Measurements from ENCODE around the gene HELZ. TPM values are rescaled to one million over a fixed set of nuclear protein-coding genes. Genes with fewer than 3 reads are reported as not detected.
"Not testable (repeated sequence)": the region's sequence is repeated elsewhere in the genome, so short reads cannot be mapped to it uniquely, and the experiment has no call there.

HELZ gene
- polyA plus RNA-seq, 1 experiment = 8.4 TPM

- H3K4me3 ChIP-seq (ENCODE audit: low read depth, low read length) = no peak overlapping the region
- H3K27me3 ChIP-seq (ENCODE audit: control insufficient read depth, insufficient read depth, low read length) = no peaks in the 10 kb centered on the region; the same call in 1 of the 2 replicates
- CTCF ChIA-PET = interaction anchor here (0.6 to 1.4 kb wide), 3 partner anchors 15 to 128 kb away, joined by 3 to 4 read pairs (median 3); no protein-coding TSS in a partner anchor
- H3K36me3 ChIP-seq (ENCODE audit: control insufficient read depth, insufficient read depth, low read length) = no peaks in the 10 kb centered on the region
- no peak for DNase-seq (ENCODE audit: low read depth)
- POLR2A ChIA-PET = no interaction called here
- TF ChIP-seq, protein P1, sequence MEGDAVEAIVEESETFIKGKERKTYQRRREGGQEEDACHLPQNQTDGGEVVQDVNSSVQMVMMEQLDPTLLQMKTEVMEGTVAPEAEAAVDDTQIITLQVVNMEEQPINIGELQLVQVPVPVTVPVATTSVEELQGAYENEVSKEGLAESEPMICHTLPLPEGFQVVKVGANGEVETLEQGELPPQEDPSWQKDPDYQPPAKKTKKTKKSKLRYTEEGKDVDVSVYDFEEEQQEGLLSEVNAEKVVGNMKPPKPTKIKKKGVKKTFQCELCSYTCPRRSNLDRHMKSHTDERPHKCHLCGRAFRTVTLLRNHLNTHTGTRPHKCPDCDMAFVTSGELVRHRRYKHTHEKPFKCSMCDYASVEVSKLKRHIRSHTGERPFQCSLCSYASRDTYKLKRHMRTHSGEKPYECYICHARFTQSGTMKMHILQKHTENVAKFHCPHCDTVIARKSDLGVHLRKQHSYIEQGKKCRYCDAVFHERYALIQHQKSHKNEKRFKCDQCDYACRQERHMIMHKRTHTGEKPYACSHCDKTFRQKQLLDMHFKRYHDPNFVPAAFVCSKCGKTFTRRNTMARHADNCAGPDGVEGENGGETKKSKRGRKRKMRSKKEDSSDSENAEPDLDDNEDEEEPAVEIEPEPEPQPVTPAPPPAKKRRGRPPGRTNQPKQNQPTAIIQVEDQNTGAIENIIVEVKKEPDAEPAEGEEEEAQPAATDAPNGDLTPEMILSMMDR (IDR thresholded peaks at IDR 0.05; ENCODE audit: insufficient read depth, low read depth, low read length) = no peak
Measured at GRCh38 chr17:67289181-67289876, 44.3 kb upstream of the HELZ start.

GRCh38 chr17:67286826-67287225, 41.8 kb upstream of the HELZ start:
- CTCF ChIA-PET; POLR2A ChIA-PET; H3K27me3 ChIP-seq (ENCODE audit: control insufficient read depth, insufficient read depth, low read length); DNase-seq (ENCODE audit: low read depth); H3K36me3 ChIP-seq (ENCODE audit: control insufficient read depth, insufficient read depth, low read length); H3K4me3 ChIP-seq (ENCODE audit: low read depth, low read length): not testable (repeated sequence)

GRCh38 chr17:67285360-67285759, 40.4 kb upstream of the HELZ start:
- TF ChIP-seq, protein P1 (IDR thresholded peaks at IDR 0.05; ENCODE audit: insufficient read depth, low read depth, low read length) = no peak
- Histone ChIP-seq H3K4me3 (ENCODE audit: low read depth, low read length) (no peak overlapping the region), H3K36me3 (ENCODE audit: control insufficient read depth, insufficient read depth, low read length) (no peaks in the 10 kb centered on the region), H3K27me3 (ENCODE audit: control insufficient read depth, insufficient read depth, low read length) (no peaks in the 10 kb centered on the region; the same call in none of the 2 replicates)
- DNase-seq (ENCODE audit: low read depth) = no peak
- POLR2A ChIA-PET = no interaction called here
- CTCF ChIA-PET = interaction anchor here (1.2 kb wide), 1 partner anchor 12 kb away, joined by 6 read pairs; no protein-coding TSS in a partner anchor

DNA sequence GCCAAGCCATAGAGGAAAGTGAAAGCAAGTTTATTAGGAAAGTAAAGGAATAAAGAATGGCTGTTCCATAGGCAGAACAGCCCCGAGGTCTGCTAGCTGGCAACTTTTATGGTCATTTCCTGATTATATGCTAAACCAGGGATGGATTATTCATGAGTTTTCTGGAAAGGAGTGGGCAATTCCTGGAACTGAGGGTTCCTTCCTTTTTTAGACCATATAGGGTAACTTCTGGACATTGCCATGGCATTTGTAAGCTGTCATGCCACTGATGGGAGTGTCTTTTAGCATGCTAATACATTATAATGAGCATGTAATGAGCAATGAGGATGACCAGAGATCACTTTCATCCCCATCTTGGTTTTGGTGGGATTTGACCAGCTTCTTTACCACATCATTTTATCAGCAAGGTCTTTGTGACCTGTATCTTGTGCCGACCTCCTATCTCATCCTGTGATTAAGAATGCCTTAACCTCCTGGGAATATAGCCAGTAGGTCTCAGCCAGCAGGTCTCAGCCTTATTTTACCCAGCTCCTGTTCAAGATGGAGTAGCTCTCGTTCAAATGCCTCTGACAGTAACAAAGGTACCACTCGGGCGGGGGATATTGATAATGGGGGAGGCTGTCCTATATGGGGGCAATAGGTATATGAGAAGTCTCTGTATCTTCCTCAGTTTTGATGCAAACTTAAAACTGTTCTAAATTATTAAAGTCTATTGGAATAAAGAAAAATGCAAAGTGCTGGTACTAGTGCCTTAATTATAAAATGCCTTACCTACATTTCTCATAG, 38.9 kb upstream of the HELZ start:
- H3K36me3 ChIP-seq (ENCODE audit: control insufficient read depth, insufficient read depth, low read length) = no peaks in the 10 kb centered on the region
- no peak for DNase-seq (ENCODE audit: low read depth)
- H3K27me3 ChIP-seq (ENCODE audit: control insufficient read depth, insufficient read depth, low read length) = no peaks in the 10 kb centered on the region; the same call in none of the 2 replicates
- TF ChIP-seq, protein P1 (IDR thresholded peaks at IDR 0.05; ENCODE audit: insufficient read depth, low read depth, low read length) = no peak
- POLR2A ChIA-PET = no interaction called here
- no peak overlapping the region for H3K4me3 ChIP-seq (ENCODE audit: low read depth, low read length)
- CTCF ChIA-PET = interaction anchor here (0.6 to 1.6 kb wide), 2 partner anchors 10 to 63 kb away, joined by 3 to 5 read pairs; no protein-coding TSS in a partner anchor

DNA sequence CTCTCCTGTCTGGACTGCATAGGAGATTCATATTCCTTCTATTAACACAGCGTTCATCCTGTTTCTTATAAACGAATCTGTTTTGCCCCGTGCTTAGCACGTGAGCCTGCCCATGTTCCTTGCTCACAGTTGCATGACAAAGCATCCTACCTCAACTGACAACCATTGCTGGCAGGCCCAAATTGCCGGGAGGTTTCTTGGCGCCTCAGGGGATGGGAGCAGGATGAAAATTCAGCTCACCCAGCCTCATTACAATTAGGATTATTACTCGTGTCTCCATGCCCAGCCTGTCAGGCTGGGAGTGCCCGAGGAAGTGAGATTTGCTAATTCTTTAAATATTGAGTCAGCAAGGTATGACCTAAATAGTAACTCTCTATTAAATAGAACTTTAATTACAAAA, 36.7 kb upstream of the HELZ start:
- ChIA-PET POLR2A (no interaction called here), CTCF (interaction anchor here (1.0 kb wide), 1 partner anchor 9 kb away, joined by 3 read pairs; no protein-coding TSS in a partner anchor)
- H3K27me3 ChIP-seq (ENCODE audit: control insufficient read depth, insufficient read depth, low read length) = no peaks in the 10 kb centered on the region; the same call in none of the 2 replicates
- H3K4me3 ChIP-seq (ENCODE audit: low read depth, low read length) = no peak overlapping the region
- TF ChIP-seq, protein P1 (IDR thresholded peaks at IDR 0.05; ENCODE audit: insufficient read depth, low read depth, low read length) = no peak
- H3K36me3 ChIP-seq (ENCODE audit: control insufficient read depth, insufficient read depth, low read length) = no peaks in the 10 kb centered on the region
- no peak for DNase-seq (ENCODE audit: low read depth)
